Omental fat pad (tissue), 4 donors: ENCODE results near the gene OPCML. TPM values are rescaled to one million over a fixed set of nuclear protein-coding genes. Genes with fewer than 3 reads are reported as not detected.

ENCODE experiments used
- ATAC-seq: fragments of 150-250 bp; one replicate; pipeline ENCODE4 v1.9.1; 2016; ENCODE audit warnings: mild to moderate bottlenecking, moderate library complexity; ENCODE audit not compliant: low FRiP score
- DNase-seq: peaks from one replicate; pipeline ENCODE4 v3.0.0-alpha.2; 2019; ENCODE audit warnings: low spot score
- total RNA-seq, 4 donors: library from RNA; depleted of rRNA; stranded (reverse); fragments of >200 nt; gene quantifications; one replicate each; pipeline ENCODE4 v1.1.0, GENCODE V29; 2016
- TF ChIP-seq, protein P1 (sequence below), 3 donors: fragments of 450-650 bp; IDR thresholded peaks; one replicate each; pipeline ENCODE4 v1.5.1; 2016 to 2017; ENCODE audit warnings: antibody characterized with exemption in 3 of 3, mild to moderate bottlenecking in 3 of 3, moderate library complexity in 2 of 3

The OPCML gene
- total RNA-seq, 4 donors from 2014 or later, result 0.32 TPM; not detected in 3

- no peak for DNase-seq
- TF ChIP-seq, protein P1, sequence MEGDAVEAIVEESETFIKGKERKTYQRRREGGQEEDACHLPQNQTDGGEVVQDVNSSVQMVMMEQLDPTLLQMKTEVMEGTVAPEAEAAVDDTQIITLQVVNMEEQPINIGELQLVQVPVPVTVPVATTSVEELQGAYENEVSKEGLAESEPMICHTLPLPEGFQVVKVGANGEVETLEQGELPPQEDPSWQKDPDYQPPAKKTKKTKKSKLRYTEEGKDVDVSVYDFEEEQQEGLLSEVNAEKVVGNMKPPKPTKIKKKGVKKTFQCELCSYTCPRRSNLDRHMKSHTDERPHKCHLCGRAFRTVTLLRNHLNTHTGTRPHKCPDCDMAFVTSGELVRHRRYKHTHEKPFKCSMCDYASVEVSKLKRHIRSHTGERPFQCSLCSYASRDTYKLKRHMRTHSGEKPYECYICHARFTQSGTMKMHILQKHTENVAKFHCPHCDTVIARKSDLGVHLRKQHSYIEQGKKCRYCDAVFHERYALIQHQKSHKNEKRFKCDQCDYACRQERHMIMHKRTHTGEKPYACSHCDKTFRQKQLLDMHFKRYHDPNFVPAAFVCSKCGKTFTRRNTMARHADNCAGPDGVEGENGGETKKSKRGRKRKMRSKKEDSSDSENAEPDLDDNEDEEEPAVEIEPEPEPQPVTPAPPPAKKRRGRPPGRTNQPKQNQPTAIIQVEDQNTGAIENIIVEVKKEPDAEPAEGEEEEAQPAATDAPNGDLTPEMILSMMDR (IDR thresholded peaks at IDR 0.05), result no peak
- ATAC-seq, result no peak
Observed at GRCh38 chr11:132817387-132817786, 714.9 kb downstream of the OPCML start.

DNA sequence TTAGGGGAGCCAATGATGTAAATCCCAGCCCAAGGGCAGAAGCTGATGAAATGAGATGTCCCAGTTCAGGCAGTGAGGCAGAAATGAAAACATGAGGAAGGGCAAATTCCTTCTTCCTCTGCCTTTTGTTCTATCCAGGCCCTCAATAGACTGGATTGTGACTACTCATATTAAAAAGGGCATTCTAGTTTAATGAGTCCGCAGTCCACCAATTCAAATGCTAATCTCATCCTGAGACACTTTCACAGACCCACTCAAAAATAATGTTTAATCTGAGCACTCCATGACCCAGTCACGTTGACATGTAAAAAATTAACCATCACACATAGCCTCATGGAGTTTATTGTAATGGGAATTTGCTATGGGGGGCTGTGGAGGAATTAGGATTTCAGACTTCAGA is 717.9 kb downstream of the OPCML start:
- TF ChIP-seq, protein P1 (IDR thresholded peaks at IDR 0.05), result no peak
- no peak for ATAC-seq
- no peak for DNase-seq

GRCh38 chr11:132811649-132812048 is 720.7 kb downstream of the OPCML start:
- TF ChIP-seq, protein P1 (IDR thresholded peaks at IDR 0.05), result no peak
- ATAC-seq, result no peak
- DNase-seq, result no peak

- TF ChIP-seq, protein P1 (IDR thresholded peaks at IDR 0.05), result no peak
- ATAC-seq, result no peak
- DNase-seq, result no peak
Observed at GRCh38 chr11:132809070-132809469, 723.2 kb downstream of the OPCML start.

- TF ChIP-seq, protein P1 (IDR thresholded peaks at IDR 0.05), result no peak
- DNase-seq, result no peak
- no peak for ATAC-seq
Observed at GRCh38 chr11:132804258-132804657, 728.0 kb downstream of the OPCML start.

DNA sequence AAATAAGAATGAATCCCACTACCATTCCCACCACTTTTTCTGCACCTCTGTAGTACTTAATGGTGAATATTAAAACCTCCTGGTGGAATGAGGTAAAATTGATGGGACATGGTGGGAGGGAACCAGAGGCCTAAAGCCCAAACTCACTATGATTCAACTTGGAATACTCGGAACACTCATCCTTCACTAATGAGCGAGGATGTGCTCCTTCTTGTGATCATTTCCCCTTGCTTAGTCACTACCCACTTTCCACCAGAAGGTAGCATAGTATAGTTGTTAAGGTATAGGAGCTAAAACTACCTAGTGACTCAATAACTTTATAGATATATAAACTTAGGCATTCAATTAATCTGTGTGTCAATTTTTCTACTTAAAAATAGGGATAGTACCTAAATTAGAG is 728.9 kb downstream of the OPCML start:
- TF ChIP-seq, protein P1 (IDR thresholded peaks at IDR 0.05), result no peak
- DNase-seq (no peak), ATAC-seq (no peak)

- TF ChIP-seq, protein P1 (IDR thresholded peaks at IDR 0.05), result no peak
- ATAC-seq (no peak), DNase-seq (no peak)
Observed at GRCh38 chr11:132802947-132803346, 729.4 kb downstream of the OPCML start.
